Endothelial cell of umbilical vein (primary cell): ENCODE results near the gene PARP6. TPM values are rescaled to one million over a fixed set of nuclear protein-coding genes. Genes with fewer than 3 reads are reported as not detected.

ENCODE experiments used
- BruUV-seq: library from RNA; stranded (reverse); fragments of 400-500 nt; replicated peaks from 2 replicates; lab custom pipeline; 2021; lab: Mats Ljungman, UMichigan
- CTCF ChIA-PET: fragments of 300-600, 350-600 bp; sonication (Branson Sonifier 250); formaldehyde crosslinking; loops from one replicate; lab custom pipeline; 2021; ENCODE audit warnings: antibody characterized with exemption, inconsistent platforms; lab: Charles Lee
- POLR2A ChIA-PET: fragments of 300-600, 350-600 bp; sonication (Branson Sonifier 250); formaldehyde crosslinking; loops from one replicate; lab custom pipeline; 2021; ENCODE audit warnings: antibody characterized with exemption, inconsistent platforms; lab: Charles Lee
- DNase-seq: peaks from one replicate; pipeline ENCODE4 v3.0.0-alpha.2; 2011; ENCODE audit warnings: low read depth, low spot score
- FAIRE-seq: peaks from 2 replicates; lab custom pipeline; 2011; peaks lifted over from hg19 to GRCh38; lab: Jason Lieb, UNC
- H2AFZ ChIP-seq: 2 replicates; pipeline ENCODE4 v1.6.0; 2012; ENCODE audit warnings: low read depth, low read length, control low read depth, inconsistent platforms
- H3K27ac ChIP-seq: 2 replicates; pipeline ENCODE4 v1.5.1; 2011; ENCODE audit warnings: low read depth, mild to moderate bottlenecking, control low read depth, low read length, moderate library complexity; ENCODE audit not compliant: insufficient read depth
- H3K27me3 ChIP-seq, 2 experiments: 2 replicates each; pipeline versions ENCODE4 v1.6.0 to v1.6.1; 2011; ENCODE audit warnings: low read length in 2 of 2, mixed read lengths in 1 of 2; ENCODE audit not compliant: control insufficient read depth in 2 of 2, insufficient read depth in 2 of 2
- H3K36me3 ChIP-seq, 2 experiments: 2 replicates in 1 of 2; 3 replicates in 1 of 2; pipeline ENCODE4 v1.5.1; 2011; ENCODE audit warnings: low read length in 2 of 2, mild to moderate bottlenecking in 1 of 2, moderate library complexity in 1 of 2; ENCODE audit not compliant: control insufficient read depth in 2 of 2, insufficient read depth in 2 of 2; ENCODE audit errors: extremely low read depth in 1 of 2
- H3K4me1 ChIP-seq: 3 replicates; pipeline ENCODE4 v1.5.1; 2011; ENCODE audit warnings: mild to moderate bottlenecking, low read length; ENCODE audit not compliant: control insufficient read depth, insufficient read depth; ENCODE audit errors: extremely low read depth
- H3K4me2 ChIP-seq: 2 replicates; pipeline ENCODE4 v1.6.1; 2011; ENCODE audit warnings: low read length, control low read depth, mixed read lengths; ENCODE audit not compliant: insufficient read depth
- H3K4me3 ChIP-seq, 3 experiments: fragments of 200-600 bp in 1 of 3; sonication (generic), shearing (Covaris generic) in 1 of 3; replicated peaks in 1 of 3; 2 replicates each; pipeline ENCODE4 v1.5.1; 2011 to 2016; ENCODE audit warnings: control low read depth in 3 of 3, low read length in 3 of 3, mild to moderate bottlenecking in 2 of 3, inconsistent platforms in 1 of 3, low read depth in 1 of 3, moderate library complexity in 1 of 3; ENCODE audit not compliant: insufficient read depth in 1 of 3
- H3K79me2 ChIP-seq: 2 replicates; pipeline ENCODE4 v1.6.0; 2012; ENCODE audit warnings: low read length, inconsistent platforms; ENCODE audit not compliant: control insufficient read depth, insufficient read depth
- H3K9ac ChIP-seq: replicated peaks from 2 replicates; pipeline ENCODE3; 2011; ENCODE audit warnings: low read length, control low read depth; ENCODE audit not compliant: insufficient read depth; ENCODE audit errors: extremely low read depth
- H3K9me1 ChIP-seq: replicated peaks from 3 replicates; pipeline ENCODE4 v1.6.0; 2011; ENCODE audit warnings: mild to moderate bottlenecking, low read length; ENCODE audit not compliant: control insufficient read depth, insufficient read depth; ENCODE audit errors: extremely low read depth
- H3K9me3 ChIP-seq: replicated peaks from 2 replicates; pipeline ENCODE4 v1.5.1; 2012; ENCODE audit warnings: low read length, inconsistent platforms; ENCODE audit not compliant: control insufficient read depth, insufficient read depth
- H4K20me1 ChIP-seq: replicated peaks from 2 replicates; pipeline ENCODE3; 2011; ENCODE audit warnings: mild to moderate bottlenecking, low read length; ENCODE audit not compliant: control insufficient read depth, insufficient read depth; ENCODE audit errors: extremely low read depth
- CTCF ChIP-seq, 2 donors: IDR thresholded peaks; 1 replicate in 1 of 2; 2 replicates in 1 of 2; pipeline ENCODE4 v1.5.1; 2011; ENCODE audit warnings: low read length in 2 of 2, mild to moderate bottlenecking in 2 of 2, moderate library complexity in 2 of 2, control low read depth in 1 of 2, inconsistent platforms in 1 of 2, low read depth in 1 of 2; ENCODE audit not compliant: insufficient read depth in 1 of 2; ENCODE audit errors: extremely low read depth in 1 of 2
- EZH2 ChIP-seq: IDR thresholded peaks from 2 replicates; pipeline ENCODE4 v1.6.1; 2012; ENCODE audit warnings: borderline replicate concordance, low read depth, mild to moderate bottlenecking, moderate library complexity, low read length, inconsistent platforms; ENCODE audit not compliant: severe bottlenecking
- FOS ChIP-seq: IDR thresholded peaks from 2 replicates; pipeline ENCODE4 v1.6.1; 2011; ENCODE audit warnings: mild to moderate bottlenecking, low read length, moderate library complexity, borderline replicate concordance; ENCODE audit not compliant: insufficient read depth
- GATA2 ChIP-seq: IDR thresholded peaks from 2 replicates; pipeline ENCODE4 v1.7.0; 2011; ENCODE audit warnings: low read depth, mild to moderate bottlenecking, moderate library complexity, mixed read lengths, low read length; ENCODE audit not compliant: insufficient read length, insufficient read depth
- JUN ChIP-seq: IDR thresholded peaks from 2 replicates; pipeline ENCODE4 v1.6.1; 2011; ENCODE audit warnings: borderline replicate concordance, low read depth; ENCODE audit not compliant: insufficient read length, insufficient read depth
- MYC ChIP-seq: IDR thresholded peaks from one replicate; pipeline ENCODE4 v1.6.1; 2011; ENCODE audit warnings: mild to moderate bottlenecking, low read depth, low read length
- POLR2A ChIP-seq: IDR thresholded peaks from 2 replicates; pipeline ENCODE4 v1.6.1; 2012; ENCODE audit warnings: low read depth, mild to moderate bottlenecking, control low read depth, low read length
- POLR2AphosphoS5 ChIP-seq: IDR thresholded peaks from 2 replicates; pipeline ENCODE4 v1.6.1; 2012; ENCODE audit warnings: low read depth, mild to moderate bottlenecking, control low read depth, low read length, moderate library complexity; ENCODE audit not compliant: insufficient read depth
- dilution Hi-C: fragments of 300-500 bp; cut with MboI; formaldehyde crosslinking; loops from one replicate; pipeline ENCODE4 v1.15.0; 2019; ENCODE audit warnings: low sequenced_read_pairs; ENCODE audit not compliant: extremely low pct_ligation_motif_present
- intact Hi-C: fragments of 100-400 bp; cut with micrococcal nuclease; formaldehyde crosslinking; loops from one replicate; pipeline ENCODE4 v1.10.0; 2022
- polyA plus RNA-seq, 4 experiments: library from polyadenylated mRNA; depleted of rRNA in 3 of 4; stranded (reverse) in 3 of 4; unstranded in 1 of 4; fragments of >200 nt; gene quantifications; 2 replicates each; pipeline versions ENCODE4 v1.2.1 to v1.2.3, GENCODE V29; 2011 to 2012; ENCODE audit warnings: missing spikeins in 1 of 4
- total RNA-seq: library from RNA; stranded (reverse); gene quantifications from 2 replicates; pipeline ENCODE4 v1.2.3, GENCODE V29; 2021
- TF ChIP-seq, protein P1 (sequence below): IDR thresholded peaks from 2 replicates; pipeline ENCODE4 v1.6.1; 2011; ENCODE audit not compliant: insufficient read depth, insufficient read length

The PARP6 gene
- total and polyA plus RNA-seq, 2 donors (not counting 3 experiments of a cell fraction or from before 2014, with no cell fraction given) = 41.1 to 53.3 TPM

GRCh38 chr15:72265031-72265430 lies 7.3 kb downstream of the PARP6 start:
- intact Hi-C loops = no loop called here

More at GRCh38 chr15:72265031-72265430, 7.3 kb downstream of the PARP6 start:
- no peaks in the 10 kb centered on the region for H4K20me1 ChIP-seq
- H3K9ac ChIP-seq = no peak overlapping the region
- POLR2A ChIA-PET = no interaction called here
- H3K9me3 ChIP-seq = no peaks in the 10 kb centered on the region
- FAIRE-seq (no peak), DNase-seq (no peak)
- no peak for TF ChIP-seq GATA2
- no peak for TF ChIP-seq POLR2AphosphoS5
- TF ChIP-seq CTCF (IDR thresholded peaks at IDR 0.05; ENCODE audit: extremely low read depth in 1 of 2, insufficient read depth in 1 of 2, low read depth in 1 of 2, low read length in 2 of 2) = no peak
- no peak for TF ChIP-seq MYC
- TF ChIP-seq, protein P1, sequence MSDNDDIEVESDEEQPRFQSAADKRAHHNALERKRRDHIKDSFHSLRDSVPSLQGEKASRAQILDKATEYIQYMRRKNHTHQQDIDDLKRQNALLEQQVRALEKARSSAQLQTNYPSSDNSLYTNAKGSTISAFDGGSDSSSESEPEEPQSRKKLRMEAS = no peak
- no peak for TF ChIP-seq FOS
- TF ChIP-seq JUN = no peak
- TF ChIP-seq POLR2A = no peak
- no peak for TF ChIP-seq EZH2
- dilution Hi-C loops = no loop called here
- no peaks in the 10 kb centered on the region for H3K27me3 ChIP-seq
- H3K4me3 ChIP-seq = no peak overlapping the region
- H3K4me2 ChIP-seq = no peak overlapping the region
- peaks cover 2% of the 10 kb centered on the region for H3K79me2 ChIP-seq
- CTCF ChIA-PET = interaction anchor here (1.2 kb wide), 1 partner anchor 20 kb away, joined by 3 read pairs; no protein-coding TSS in a partner anchor
- H3K36me3 ChIP-seq = peaks cover 28 to 46% of the 10 kb centered on the region in 2 experiments
- no peak overlapping the region for H2AFZ ChIP-seq
- no peaks in the 10 kb centered on the region for H3K9me1 ChIP-seq
- BruUV-seq = no TSS peak
- no peak overlapping the region for H3K27ac ChIP-seq
- H3K4me1 ChIP-seq = no peaks in the 10 kb centered on the region
